Measurements from ENCODE around the gene ALPP.

DNA sequence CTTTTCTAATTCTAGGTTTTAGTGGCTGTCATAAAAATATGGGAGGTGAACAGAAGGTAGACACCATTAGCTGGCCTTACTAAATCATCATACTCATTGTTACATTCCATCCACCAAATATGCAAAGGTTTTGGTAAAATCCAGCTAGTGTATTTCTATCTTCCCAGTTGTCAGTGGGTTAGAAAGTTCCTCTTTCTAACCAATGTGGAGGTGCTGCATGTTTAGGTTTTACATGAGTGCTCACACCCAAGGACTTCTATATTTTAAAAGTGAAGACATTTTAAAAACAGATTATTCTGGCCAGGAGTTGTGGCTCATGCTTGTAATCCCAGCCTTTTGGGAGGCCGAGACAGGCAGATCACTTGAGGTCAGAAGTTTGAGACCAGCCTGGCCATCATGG is 5.9 kb downstream of the ALPP start:
- TF ChIP-seq ZBTB1 (tag by site-specific recombination; IDR thresholded peaks at IDR 0.05) (no peak), HOXD13 (CRISPR knock-in tag; IDR thresholded peaks at IDR 0.05; ENCODE audit: borderline replicate concordance) (no peak), ZNF621 (tag by site-specific recombination; IDR thresholded peaks at IDR 0.05) (no peak), ZBTB48 (tag by site-specific recombination; IDR thresholded peaks at IDR 0.05) (no peak), KLF9 (tag by site-specific recombination; IDR thresholded peaks at IDR 0.05; ENCODE audit: low read depth) (no peak)
- TF ChIP-seq, protein P1, sequence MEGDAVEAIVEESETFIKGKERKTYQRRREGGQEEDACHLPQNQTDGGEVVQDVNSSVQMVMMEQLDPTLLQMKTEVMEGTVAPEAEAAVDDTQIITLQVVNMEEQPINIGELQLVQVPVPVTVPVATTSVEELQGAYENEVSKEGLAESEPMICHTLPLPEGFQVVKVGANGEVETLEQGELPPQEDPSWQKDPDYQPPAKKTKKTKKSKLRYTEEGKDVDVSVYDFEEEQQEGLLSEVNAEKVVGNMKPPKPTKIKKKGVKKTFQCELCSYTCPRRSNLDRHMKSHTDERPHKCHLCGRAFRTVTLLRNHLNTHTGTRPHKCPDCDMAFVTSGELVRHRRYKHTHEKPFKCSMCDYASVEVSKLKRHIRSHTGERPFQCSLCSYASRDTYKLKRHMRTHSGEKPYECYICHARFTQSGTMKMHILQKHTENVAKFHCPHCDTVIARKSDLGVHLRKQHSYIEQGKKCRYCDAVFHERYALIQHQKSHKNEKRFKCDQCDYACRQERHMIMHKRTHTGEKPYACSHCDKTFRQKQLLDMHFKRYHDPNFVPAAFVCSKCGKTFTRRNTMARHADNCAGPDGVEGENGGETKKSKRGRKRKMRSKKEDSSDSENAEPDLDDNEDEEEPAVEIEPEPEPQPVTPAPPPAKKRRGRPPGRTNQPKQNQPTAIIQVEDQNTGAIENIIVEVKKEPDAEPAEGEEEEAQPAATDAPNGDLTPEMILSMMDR (tag by site-specific recombination; IDR thresholded peaks at IDR 0.05): no peak
- TF ChIP-seq, protein P2, sequence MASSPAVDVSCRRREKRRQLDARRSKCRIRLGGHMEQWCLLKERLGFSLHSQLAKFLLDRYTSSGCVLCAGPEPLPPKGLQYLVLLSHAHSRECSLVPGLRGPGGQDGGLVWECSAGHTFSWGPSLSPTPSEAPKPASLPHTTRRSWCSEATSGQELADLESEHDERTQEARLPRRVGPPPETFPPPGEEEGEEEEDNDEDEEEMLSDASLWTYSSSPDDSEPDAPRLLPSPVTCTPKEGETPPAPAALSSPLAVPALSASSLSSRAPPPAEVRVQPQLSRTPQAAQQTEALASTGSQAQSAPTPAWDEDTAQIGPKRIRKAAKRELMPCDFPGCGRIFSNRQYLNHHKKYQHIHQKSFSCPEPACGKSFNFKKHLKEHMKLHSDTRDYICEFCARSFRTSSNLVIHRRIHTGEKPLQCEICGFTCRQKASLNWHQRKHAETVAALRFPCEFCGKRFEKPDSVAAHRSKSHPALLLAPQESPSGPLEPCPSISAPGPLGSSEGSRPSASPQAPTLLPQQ (tag by site-specific recombination; IDR thresholded peaks at IDR 0.05): no peak
- TF ChIP-seq, protein P3, sequence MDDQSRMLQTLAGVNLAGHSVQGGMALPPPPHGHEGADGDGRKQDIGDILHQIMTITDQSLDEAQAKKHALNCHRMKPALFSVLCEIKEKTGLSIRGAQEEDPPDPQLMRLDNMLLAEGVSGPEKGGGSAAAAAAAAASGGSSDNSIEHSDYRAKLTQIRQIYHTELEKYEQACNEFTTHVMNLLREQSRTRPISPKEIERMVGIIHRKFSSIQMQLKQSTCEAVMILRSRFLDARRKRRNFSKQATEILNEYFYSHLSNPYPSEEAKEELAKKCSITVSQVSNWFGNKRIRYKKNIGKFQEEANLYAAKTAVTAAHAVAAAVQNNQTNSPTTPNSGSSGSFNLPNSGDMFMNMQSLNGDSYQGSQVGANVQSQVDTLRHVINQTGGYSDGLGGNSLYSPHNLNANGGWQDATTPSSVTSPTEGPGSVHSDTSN (CRISPR knock-in tag; IDR thresholded peaks at IDR 0.05): no peak
- TF ChIP-seq, protein P4, sequence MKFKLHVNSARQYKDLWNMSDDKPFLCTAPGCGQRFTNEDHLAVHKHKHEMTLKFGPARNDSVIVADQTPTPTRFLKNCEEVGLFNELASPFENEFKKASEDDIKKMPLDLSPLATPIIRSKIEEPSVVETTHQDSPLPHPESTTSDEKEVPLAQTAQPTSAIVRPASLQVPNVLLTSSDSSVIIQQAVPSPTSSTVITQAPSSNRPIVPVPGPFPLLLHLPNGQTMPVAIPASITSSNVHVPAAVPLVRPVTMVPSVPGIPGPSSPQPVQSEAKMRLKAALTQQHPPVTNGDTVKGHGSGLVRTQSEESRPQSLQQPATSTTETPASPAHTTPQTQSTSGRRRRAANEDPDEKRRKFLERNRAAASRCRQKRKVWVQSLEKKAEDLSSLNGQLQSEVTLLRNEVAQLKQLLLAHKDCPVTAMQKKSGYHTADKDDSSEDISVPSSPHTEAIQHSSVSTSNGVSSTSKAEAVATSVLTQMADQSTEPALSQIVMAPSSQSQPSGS (tag by site-specific recombination; IDR thresholded peaks at IDR 0.05; ENCODE audit: low read depth): no peak
- TF ChIP-seq, protein P5, sequence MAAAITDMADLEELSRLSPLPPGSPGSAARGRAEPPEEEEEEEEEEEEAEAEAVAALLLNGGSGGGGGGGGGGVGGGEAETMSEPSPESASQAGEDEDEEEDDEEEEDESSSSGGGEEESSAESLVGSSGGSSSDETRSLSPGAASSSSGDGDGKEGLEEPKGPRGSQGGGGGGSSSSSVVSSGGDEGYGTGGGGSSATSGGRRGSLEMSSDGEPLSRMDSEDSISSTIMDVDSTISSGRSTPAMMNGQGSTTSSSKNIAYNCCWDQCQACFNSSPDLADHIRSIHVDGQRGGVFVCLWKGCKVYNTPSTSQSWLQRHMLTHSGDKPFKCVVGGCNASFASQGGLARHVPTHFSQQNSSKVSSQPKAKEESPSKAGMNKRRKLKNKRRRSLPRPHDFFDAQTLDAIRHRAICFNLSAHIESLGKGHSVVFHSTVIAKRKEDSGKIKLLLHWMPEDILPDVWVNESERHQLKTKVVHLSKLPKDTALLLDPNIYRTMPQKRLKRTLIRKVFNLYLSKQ (tag by site-specific recombination; IDR thresholded peaks at IDR 0.05; ENCODE audit: borderline replicate concordance): no peak

Measured in HEK293 (cell line).